Measurements from ENCODE around the gene HCRTR2. TPM values are rescaled to one million over a fixed set of nuclear protein-coding genes. Genes with fewer than 3 reads are reported as not detected.

The HCRTR2 gene
- total RNA-seq, 4 donors from 2014 or later = 0.12 to 0.30 TPM; not detected in 2

DNA sequence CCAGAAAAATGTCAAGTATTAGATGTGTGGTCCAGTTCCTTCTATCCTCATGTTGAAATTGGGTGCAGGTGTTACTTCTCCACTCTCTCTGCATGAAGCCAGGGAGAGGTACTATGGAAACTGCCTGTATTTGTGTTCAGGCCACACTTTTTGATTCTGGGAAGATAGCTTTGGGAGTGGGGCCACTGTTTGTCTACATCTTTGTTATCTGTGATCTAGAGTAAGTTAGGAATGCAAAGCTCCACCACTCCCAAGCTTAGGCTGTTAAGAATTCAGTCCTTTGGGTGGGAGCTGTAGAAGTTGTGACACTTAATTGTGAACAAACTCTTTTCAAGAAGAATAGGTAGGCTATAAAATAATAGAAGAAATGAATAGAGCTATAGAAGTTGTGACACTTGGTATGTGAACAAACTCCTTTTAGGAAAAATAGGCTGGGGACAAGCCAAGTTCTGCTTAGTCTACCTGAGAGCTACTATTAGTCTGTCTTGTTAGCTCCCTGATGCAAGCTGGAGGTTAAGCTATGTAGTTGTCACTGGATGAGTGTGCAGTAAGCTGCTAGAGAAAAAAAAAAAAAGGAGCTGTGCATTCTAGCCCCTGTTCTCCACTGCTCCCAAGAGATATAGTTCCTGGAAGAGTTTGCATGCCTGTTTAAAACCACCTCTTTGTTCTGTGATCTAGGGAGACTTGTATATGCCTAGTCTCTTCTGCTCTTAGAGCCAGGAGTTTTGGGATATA is 145.8 kb downstream of the HCRTR2 start:
- TF ChIP-seq POLR2A (IDR thresholded peaks at IDR 0.05) = no peak
- TF ChIP-seq, protein P1, sequence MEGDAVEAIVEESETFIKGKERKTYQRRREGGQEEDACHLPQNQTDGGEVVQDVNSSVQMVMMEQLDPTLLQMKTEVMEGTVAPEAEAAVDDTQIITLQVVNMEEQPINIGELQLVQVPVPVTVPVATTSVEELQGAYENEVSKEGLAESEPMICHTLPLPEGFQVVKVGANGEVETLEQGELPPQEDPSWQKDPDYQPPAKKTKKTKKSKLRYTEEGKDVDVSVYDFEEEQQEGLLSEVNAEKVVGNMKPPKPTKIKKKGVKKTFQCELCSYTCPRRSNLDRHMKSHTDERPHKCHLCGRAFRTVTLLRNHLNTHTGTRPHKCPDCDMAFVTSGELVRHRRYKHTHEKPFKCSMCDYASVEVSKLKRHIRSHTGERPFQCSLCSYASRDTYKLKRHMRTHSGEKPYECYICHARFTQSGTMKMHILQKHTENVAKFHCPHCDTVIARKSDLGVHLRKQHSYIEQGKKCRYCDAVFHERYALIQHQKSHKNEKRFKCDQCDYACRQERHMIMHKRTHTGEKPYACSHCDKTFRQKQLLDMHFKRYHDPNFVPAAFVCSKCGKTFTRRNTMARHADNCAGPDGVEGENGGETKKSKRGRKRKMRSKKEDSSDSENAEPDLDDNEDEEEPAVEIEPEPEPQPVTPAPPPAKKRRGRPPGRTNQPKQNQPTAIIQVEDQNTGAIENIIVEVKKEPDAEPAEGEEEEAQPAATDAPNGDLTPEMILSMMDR (IDR thresholded peaks at IDR 0.05) = no peak
- intact Hi-C loops (cut with DNase I; ENCODE audit: low total_unique reads) = no loop called here
- no peak for DNase-seq (ENCODE audit: low spot score in 2 of 2)
- no peak overlapping the region for H3K4me3 ChIP-seq (ENCODE audit: low read depth, poor library complexity, severe bottlenecking)

DNA sequence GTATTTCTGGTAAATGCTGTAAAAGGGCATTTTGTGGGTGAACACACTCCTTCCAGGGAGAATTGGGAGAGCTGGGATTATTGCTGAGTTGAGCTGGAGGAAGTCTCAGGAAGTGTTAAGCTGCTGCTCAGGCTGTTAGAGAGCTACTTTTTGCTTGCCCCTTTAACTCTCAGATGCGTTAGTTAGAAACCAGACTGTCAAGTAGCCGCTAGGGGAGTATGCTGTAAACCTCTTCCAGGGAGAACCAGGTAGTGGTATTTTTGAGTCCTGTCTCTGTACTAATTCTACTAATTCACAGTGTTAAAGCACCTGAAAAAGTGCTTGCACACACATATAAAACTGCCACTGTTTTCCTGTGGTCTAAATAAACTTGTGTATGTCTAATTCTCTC is 146.4 kb downstream of the HCRTR2 start:
- TF ChIP-seq POLR2A (IDR thresholded peaks at IDR 0.05) = no peak
- TF ChIP-seq, protein P1 (IDR thresholded peaks at IDR 0.05) = no peak
- intact Hi-C loops (cut with DNase I; ENCODE audit: low total_unique reads) = no loop called here
- H3K4me3 ChIP-seq (ENCODE audit: low read depth, poor library complexity, severe bottlenecking) = no peak overlapping the region
- 39 to 42% methylated on average over 2 of the region's 2 CpGs for WGBS, 2 donors
- no peak for DNase-seq (ENCODE audit: low spot score in 2 of 2)

DNA sequence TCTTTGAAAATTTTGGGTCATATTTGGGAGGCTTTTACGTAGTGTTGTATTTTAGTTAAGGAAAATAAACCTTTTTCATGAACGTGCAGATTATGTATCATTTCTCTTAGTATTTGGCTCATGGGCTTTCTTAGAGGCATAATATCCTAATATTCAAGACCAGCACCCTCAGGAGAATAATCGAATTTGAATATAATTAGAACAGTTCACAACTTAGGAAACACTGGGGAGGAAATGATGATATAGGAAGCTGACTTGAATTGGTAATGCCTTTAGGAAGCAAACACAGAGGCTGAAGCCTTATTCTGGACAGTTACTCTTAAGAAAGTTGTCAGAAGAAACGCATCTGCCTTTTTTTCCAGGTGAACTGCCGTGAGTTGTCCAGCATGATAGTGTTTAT is 152.9 kb downstream of the HCRTR2 start, which contains the start of gene GFRAL:
Gene GFRAL (plus strand): TSS at position 301 of the 400 bp plus-strand sequence. CDS start 86 bp downstream, at position 387.
- 71 to 73% methylated on average over 5 of the region's 5 CpGs for WGBS, 2 donors
- H3K4me3 ChIP-seq (ENCODE audit: low read depth, poor library complexity, severe bottlenecking) = no peak within 1 kb of the TSS
- TF ChIP-seq, protein P1 (IDR thresholded peaks at IDR 0.05) = no peak
- TF ChIP-seq POLR2A (IDR thresholded peaks at IDR 0.05) = no peak
- DNase-seq (ENCODE audit: low spot score in 2 of 2) = no peak
- intact Hi-C loops (cut with DNase I; ENCODE audit: low total_unique reads) = no loop called here

Other genes starting within 250 kb of the HCRTR2 start
- not detected for gene GFRAL, start 153.0 kb downstream of the HCRTR2 start, total RNA-seq

Measured in lower leg skin (tissue), 4 donors.